Fibroblast of lung (primary cell): Measurements from ENCODE around the gene TM9SF1.

Experiments
- EZH2 ChIP-seq: IDR thresholded peaks from 2 replicates; pipeline ENCODE4 v1.5.1; 2012; ENCODE audit warnings: low read length, control low read depth, mild to moderate bottlenecking; ENCODE audit errors: missing control alignments
- TF ChIP-seq, protein P1 (sequence below), 2 donors: IDR thresholded peaks in 1 of 2; conservative IDR thresholded peaks in 1 of 2; 1 replicate in 1 of 2; 2 replicates in 1 of 2; pipeline ENCODE4 v1.5.1; 2011 to 2012; ENCODE audit warnings: low read length in 2 of 2, control low read depth in 1 of 2, inconsistent platforms in 1 of 2, low read depth in 1 of 2, mild to moderate bottlenecking in 1 of 2

DNA sequence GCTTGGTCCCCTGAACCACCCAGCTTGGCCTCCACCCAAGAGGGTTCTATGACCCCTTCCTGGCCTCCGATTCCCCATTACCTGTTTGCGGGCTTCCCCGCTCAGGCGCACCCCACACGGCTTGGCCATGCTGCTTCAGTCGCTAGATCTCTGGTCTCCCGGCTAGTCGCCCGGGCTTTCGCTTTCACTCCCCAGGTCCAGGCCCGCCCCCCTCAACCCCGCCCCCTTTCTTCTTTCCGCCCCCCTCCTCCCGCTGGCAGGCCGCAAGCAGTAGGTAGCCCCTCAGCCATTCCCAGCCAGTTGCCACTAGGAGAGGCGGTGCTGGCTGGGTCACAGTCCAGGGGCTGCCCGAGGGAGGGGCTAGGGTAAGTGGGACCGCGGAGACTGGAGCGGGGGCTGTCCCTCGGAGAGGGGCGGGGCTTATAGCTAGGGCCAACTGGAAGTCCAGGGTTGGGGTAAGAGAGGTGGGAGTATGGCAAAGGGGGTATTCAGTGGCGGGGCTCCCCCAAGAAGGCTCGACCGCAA lies 48.7 kb downstream of the TM9SF1 start, which contains the start of gene PSME2:
- TF ChIP-seq, protein P1, sequence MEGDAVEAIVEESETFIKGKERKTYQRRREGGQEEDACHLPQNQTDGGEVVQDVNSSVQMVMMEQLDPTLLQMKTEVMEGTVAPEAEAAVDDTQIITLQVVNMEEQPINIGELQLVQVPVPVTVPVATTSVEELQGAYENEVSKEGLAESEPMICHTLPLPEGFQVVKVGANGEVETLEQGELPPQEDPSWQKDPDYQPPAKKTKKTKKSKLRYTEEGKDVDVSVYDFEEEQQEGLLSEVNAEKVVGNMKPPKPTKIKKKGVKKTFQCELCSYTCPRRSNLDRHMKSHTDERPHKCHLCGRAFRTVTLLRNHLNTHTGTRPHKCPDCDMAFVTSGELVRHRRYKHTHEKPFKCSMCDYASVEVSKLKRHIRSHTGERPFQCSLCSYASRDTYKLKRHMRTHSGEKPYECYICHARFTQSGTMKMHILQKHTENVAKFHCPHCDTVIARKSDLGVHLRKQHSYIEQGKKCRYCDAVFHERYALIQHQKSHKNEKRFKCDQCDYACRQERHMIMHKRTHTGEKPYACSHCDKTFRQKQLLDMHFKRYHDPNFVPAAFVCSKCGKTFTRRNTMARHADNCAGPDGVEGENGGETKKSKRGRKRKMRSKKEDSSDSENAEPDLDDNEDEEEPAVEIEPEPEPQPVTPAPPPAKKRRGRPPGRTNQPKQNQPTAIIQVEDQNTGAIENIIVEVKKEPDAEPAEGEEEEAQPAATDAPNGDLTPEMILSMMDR (conservative IDR thresholded peaks at IDR 0.05 in 1 of 2, IDR thresholded peaks at IDR 0.05 in 1 of 2; ENCODE audit: low read depth in 1 of 2, low read length in 2 of 2) = no peak
- no peak for TF ChIP-seq EZH2
